GM12878 (cell line): ENCODE data around the gene IMPG2. TPM values are rescaled to one million over a fixed set of nuclear protein-coding genes. Genes with fewer than 3 reads are reported as not detected.

Source experiments
- ATAC-seq: fragments of 200-7000 bp; cut with Tn5 transposase; 3 replicates; pipeline ENCODE4 v1.9.1; 2020; ENCODE audit warnings: mild to moderate bottlenecking, moderate library complexity
- BruUV-seq: library from RNA; stranded (reverse); fragments of 400-500 nt; replicated peaks from 2 replicates; lab custom pipeline; 2021; lab: Mats Ljungman, UMichigan
- CTCF ChIA-PET: fragments of 300-600 bp; sonication (Branson Sonifier 250); formaldehyde crosslinking; extraction: SDS; loops from one replicate; lab custom pipeline; 2021; ENCODE audit warnings: inconsistent platforms; lab: Yijun Ruan, JAX
- POLR2A ChIA-PET: fragments of 350-600 bp; formaldehyde crosslinking; extraction: SDS; loops from one replicate; lab custom pipeline; 2021; ENCODE audit warnings: inconsistent platforms; lab: Charles Lee
- RAD21 ChIA-PET: fragments of 300-600 bp; sonication (Branson Sonifier 250); formaldehyde crosslinking; loops from one replicate; lab custom pipeline; 2023; ENCODE audit warnings: antibody characterized with exemption; ENCODE audit not compliant: unreplicated experiment; lab: Charles Lee
- SMC1A ChIA-PET: fragments of 300-600 bp; sonication (Branson Sonifier 250); formaldehyde crosslinking; loops from one replicate; lab custom pipeline; 2023; ENCODE audit not compliant: unreplicated experiment, uncharacterized antibody; lab: Charles Lee
- DNase-seq: peaks from one replicate; pipeline ENCODE4 v3.0.0-alpha.2; 2011; ENCODE audit warnings: low read depth, low spot score
- FAIRE-seq: peaks from 3 replicates; lab custom pipeline; 2011; peaks lifted over from hg19 to GRCh38; lab: Jason Lieb, UNC
- H2AFZ ChIP-seq: 2 replicates; pipeline ENCODE4 v1.6.0; 2011; ENCODE audit warnings: low read depth, low read length, control low read depth; ENCODE audit not compliant: control insufficient read depth
- H3K27ac ChIP-seq: 2 replicates; pipeline ENCODE4 v1.5.1; 2011; ENCODE audit warnings: control low read depth; ENCODE audit not compliant: control insufficient read depth, insufficient read depth
- H3K27me3 ChIP-seq, 2 experiments: replicated peaks in 1 of 2; 2 replicates each; pipeline versions ENCODE4 v1.6.0 to v1.6.1; 2011; ENCODE audit warnings: low read length in 1 of 2; ENCODE audit not compliant: control insufficient read depth in 2 of 2, insufficient read depth in 2 of 2
- H3K36me3 ChIP-seq, 2 experiments: 2 replicates each; pipeline ENCODE4 v1.5.1; 2011; ENCODE audit warnings: low read length in 1 of 2; ENCODE audit not compliant: control insufficient read depth in 2 of 2, insufficient read depth in 2 of 2
- H3K4me1 ChIP-seq: 2 replicates; pipeline ENCODE4 v1.6.1; 2011; ENCODE audit warnings: mild to moderate bottlenecking, low read length, moderate library complexity, mixed read lengths; ENCODE audit not compliant: control insufficient read depth, insufficient read depth
- H3K4me2 ChIP-seq: 2 replicates; pipeline ENCODE4 v1.6.0; 2011; ENCODE audit warnings: control low read depth; ENCODE audit not compliant: control insufficient read depth, insufficient read depth
- H3K4me3 ChIP-seq: fragments of 200-600 bp; sonication (generic); 2 replicates; pipeline ENCODE4 v1.5.1; 2016
- H3K79me2 ChIP-seq: 2 replicates; pipeline ENCODE4 v1.6.0; 2011; ENCODE audit warnings: low read length; ENCODE audit not compliant: control insufficient read depth, insufficient read depth
- H3K9ac ChIP-seq: 2 replicates; pipeline ENCODE4 v1.8.0; 2011; ENCODE audit warnings: low read length, control low read depth, mixed read lengths; ENCODE audit not compliant: control insufficient read depth, insufficient read depth
- H3K9me3 ChIP-seq: replicated peaks from 3 replicates; pipeline ENCODE4 v1.5.1; 2011; ENCODE audit warnings: mild to moderate bottlenecking, low read length; ENCODE audit not compliant: control insufficient read depth, insufficient read depth
- H4K20me1 ChIP-seq: 2 replicates; pipeline ENCODE4 v1.6.0; 2011; ENCODE audit not compliant: control insufficient read depth, insufficient read depth
- BRCA1 ChIP-seq: IDR thresholded peaks from 2 replicates; pipeline ENCODE4 v1.6.1; 2011; ENCODE audit warnings: low read depth, low read length, improper control_type of control experiment
- E2F8 ChIP-seq: fragments of 450-650 bp; IDR thresholded peaks from 2 replicates; pipeline ENCODE4 v1.6.1; 2018; ENCODE audit warnings: mild to moderate bottlenecking, low read depth, moderate library complexity; ENCODE audit not compliant: partially characterized antibody
- IRF3 ChIP-seq: fragments of 450-650 bp; IDR thresholded peaks from 2 replicates; pipeline ENCODE4 v1.6.1; 2014; ENCODE audit warnings: mild to moderate bottlenecking
- MAX ChIP-seq: IDR thresholded peaks from 2 replicates; pipeline ENCODE4 v1.6.1; 2012; ENCODE audit warnings: low read depth, low read length, improper control_type of control experiment
- NFXL1 ChIP-seq: fragments of 450-650 bp; IDR thresholded peaks from 2 replicates; pipeline ENCODE4 v1.6.1; 2017; ENCODE audit warnings: antibody characterized with exemption, mild to moderate bottlenecking, borderline replicate concordance
- REST ChIP-seq: IDR thresholded peaks from 2 replicates; pipeline ENCODE4 v1.6.1; 2012; ENCODE audit warnings: mild to moderate bottlenecking, low read depth, low read length
- SMAD1 ChIP-seq: fragments of 450-650 bp; IDR thresholded peaks from 2 replicates; pipeline ENCODE4 v1.6.1; 2018; ENCODE audit warnings: mild to moderate bottlenecking, low read depth; ENCODE audit not compliant: partially characterized antibody
- SPI1 ChIP-seq: IDR thresholded peaks from 2 replicates; pipeline ENCODE4 v1.6.1; 2011; ENCODE audit warnings: low read depth, mild to moderate bottlenecking, low read length, moderate library complexity, borderline replicate concordance; ENCODE audit not compliant: insufficient read depth
- ZNF384 ChIP-seq: IDR thresholded peaks from 2 replicates; pipeline ENCODE4 v1.6.1; 2012; ENCODE audit warnings: low read depth, mild to moderate bottlenecking, low read length, improper control_type of control experiment, borderline replicate concordance
- WGBS: methylation state at CpG from one replicate; pipeline ENCODE4 v1.1.6; 2016; ENCODE audit warnings: low lambda C conversion rate; ENCODE audit not compliant: insufficient replicate concordance, insufficient coverage; ENCODE audit errors: missing lambda C conversion rate; 5-methylcytosine and 5-hydroxymethylcytosine counted together
- in situ Hi-C: fragments of 300-500 bp; cut with MboI; formaldehyde crosslinking; loops from 9 replicates; pipeline ENCODE4 v1.14.3; 2018; ENCODE audit warnings: mixed read lengths
- intact Hi-C: fragments of 100-400 bp; cut with micrococcal nuclease; formaldehyde crosslinking; loops from one replicate; pipeline ENCODE4 v1.14.2; 2022; ENCODE audit not compliant: unreplicated experiment
- polyA plus RNA-seq, 11 experiments: library from polyadenylated mRNA; depleted of rRNA in 4 of 11; unstranded in 6 of 11; stranded (reverse) in 5 of 11; fragments of >200 nt; fragmentation: Nextera tagmentation in 4 of 11; fragmentation: Illumina TruSeq in 1 of 11; extraction: Ambion mirVana in 4 of 11; extraction: Trizol in 1 of 11; gene quantifications; 1 replicate in 1 of 11; 2 replicates in 10 of 11; pipeline versions ENCODE4 v1.2.1 to v1.2.3, GENCODE V29; 2011 to 2016; ENCODE audit warnings: inconsistent platforms in 2 of 11, missing spikeins in 2 of 11, low read depth in 1 of 11
- total RNA-seq, 4 experiments: library from RNA; depleted of rRNA in 3 of 4; stranded (reverse); fragments of >200 nt in 3 of 4; fragmentation: Illumina TruSeq in 1 of 4; extraction: Trizol in 1 of 4; gene quantifications; 2 replicates each; pipeline versions ENCODE4 v1.2.1 to v1.2.3, GENCODE V29; 2013 to 2021

The IMPG2 gene
- total and polyA plus RNA-seq, 10 of the 15 experiments (the other 5 are each of a cell fraction or from before 2014, with no cell fraction given), result under 0.01 to 0.17 (median 0.10) TPM; not detected in 3

- Histone ChIP-seq H3K27ac (no peak overlapping the region), H3K4me3 (no peak overlapping the region), H3K4me1 (no peaks in the 10 kb centered on the region), H3K36me3 (no peaks in the 10 kb centered on the region), H3K4me2 (no peak overlapping the region), H3K79me2 (no peaks in the 10 kb centered on the region), H4K20me1 (no peaks in the 10 kb centered on the region)
- CTCF ChIA-PET, result interaction anchor here (1.6 kb wide), 1 partner anchor 12 kb away, joined by 3 read pairs; no protein-coding TSS in a partner anchor
- RAD21 ChIA-PET, result no interaction called here
- 74% methylated on average over 7 of the region's 7 CpGs for WGBS
- no peak for DNase-seq
- ATAC-seq, result no peak
- FAIRE-seq, result no peak
- in situ Hi-C loops, result no loop called here
- POLR2A ChIA-PET, result interaction anchor here (0.5 kb wide), 1 partner anchor 349 kb away, joined by 7 read pairs; no protein-coding TSS in a partner anchor
- SMC1A ChIA-PET, result no interaction called here
- BruUV-seq, result no TSS peak
- no peak for TF ChIP-seq SPI1
- no peak for TF ChIP-seq NFXL1
- TF ChIP-seq E2F8, result no peak
- no peak for TF ChIP-seq BRCA1
- no peak for TF ChIP-seq MAX
- no peak for TF ChIP-seq IRF3
- no peak for TF ChIP-seq ZNF384
- no peak for TF ChIP-seq SMAD1
- TF ChIP-seq REST, result no peak
- TF ChIP-seq, all 136 proteins: peak for 0
- Histone ChIP-seq H2AFZ (no peak overlapping the region), H3K27me3 (no peaks in the 10 kb centered on the region), H3K9me3 (no peaks in the 10 kb centered on the region), H3K9ac (no peak overlapping the region)
- intact Hi-C loops, result no loop called here
Measured at GRCh38 chr3:101333883-101334282, 13.5 kb upstream of the IMPG2 start.
